SIG-M5 (cell line): ENCODE measurements around the gene MECR.

Experiments
- DNase-seq: peaks from one replicate; lab custom pipeline; 2025; lab: John Stamatoyannopoulos, UW

Gene MECR

DNA sequence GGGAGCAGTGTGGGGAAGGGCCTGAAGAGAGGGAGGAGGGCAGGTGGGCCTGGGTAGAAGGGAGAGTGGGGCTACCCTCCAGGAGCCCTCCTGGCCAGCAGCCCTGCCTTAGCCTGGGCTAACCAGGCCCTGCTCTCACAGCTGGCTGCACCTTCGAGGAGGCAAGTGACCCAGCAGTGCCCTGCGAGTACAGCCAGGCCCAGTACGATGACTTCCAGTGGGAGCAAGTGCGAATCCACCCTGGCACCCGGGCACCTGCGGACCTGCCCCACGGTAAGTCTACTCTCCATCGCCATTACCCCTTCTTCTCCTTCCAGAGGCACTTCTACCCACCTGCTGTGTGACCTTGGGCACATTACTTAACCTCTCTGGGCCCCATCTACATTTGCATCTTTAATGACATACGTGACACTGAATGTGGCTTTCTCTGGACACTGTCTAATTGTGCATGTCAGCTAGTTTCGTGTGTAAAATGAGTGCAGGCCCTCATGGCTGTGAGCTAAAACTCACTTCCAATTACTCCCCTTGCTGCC, 24.5 kb upstream of the MECR start:
- DNase-seq: no peak

GRCh38 chr1:29254346-29254745, 23.6 kb upstream of the MECR start:
- no peak for DNase-seq

GRCh38 chr1:29253180-29253579, 22.4 kb upstream of the MECR start:
- no peak for DNase-seq

DNA sequence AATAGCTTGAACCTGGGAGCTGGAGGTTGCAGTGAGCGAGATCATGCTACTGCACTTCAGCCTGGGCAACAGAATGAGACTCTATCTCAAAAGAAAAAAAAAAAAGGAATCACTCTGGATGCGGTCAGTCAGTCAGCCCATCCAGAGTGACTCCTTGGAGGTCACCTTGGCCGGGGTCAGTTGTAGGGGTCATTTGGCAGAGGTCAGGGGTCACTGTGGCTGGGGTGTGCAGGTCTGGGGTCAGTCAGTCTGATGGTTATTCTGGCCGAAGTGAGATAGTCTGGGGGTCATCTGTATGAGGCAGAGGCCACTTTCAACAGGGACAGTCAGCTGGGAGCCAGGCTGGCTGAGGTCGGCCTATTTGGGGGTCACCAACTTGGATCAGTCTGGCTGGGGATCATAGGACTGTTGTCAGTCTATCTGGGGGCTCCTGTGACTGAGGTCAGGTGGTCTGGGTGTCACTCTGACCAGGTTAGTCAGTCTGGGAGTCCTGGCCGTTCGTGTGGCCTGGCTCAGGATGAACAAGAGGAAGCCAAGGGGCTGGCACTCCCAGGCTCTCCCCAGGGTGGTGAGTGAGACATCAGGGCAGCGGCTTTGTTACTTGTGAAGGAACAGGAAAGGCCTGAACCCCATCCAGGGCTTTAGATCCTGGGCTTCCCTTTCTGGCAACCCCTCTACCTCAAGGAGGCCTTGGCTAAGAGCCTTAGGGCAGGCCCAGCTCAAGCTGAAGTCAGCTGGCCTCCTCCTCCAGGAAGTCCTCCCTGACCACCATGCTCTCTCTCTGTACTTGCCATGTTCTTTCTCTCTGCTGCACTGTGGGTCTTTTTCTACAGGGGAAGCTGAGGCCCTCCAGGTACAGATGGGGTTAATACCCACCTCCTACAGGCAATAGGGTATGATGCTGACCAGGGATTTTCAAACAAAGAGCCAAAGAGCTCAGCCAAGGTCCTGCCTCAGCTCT, 20.7 kb upstream of the MECR start:
- DNase-seq: no peak

DNA sequence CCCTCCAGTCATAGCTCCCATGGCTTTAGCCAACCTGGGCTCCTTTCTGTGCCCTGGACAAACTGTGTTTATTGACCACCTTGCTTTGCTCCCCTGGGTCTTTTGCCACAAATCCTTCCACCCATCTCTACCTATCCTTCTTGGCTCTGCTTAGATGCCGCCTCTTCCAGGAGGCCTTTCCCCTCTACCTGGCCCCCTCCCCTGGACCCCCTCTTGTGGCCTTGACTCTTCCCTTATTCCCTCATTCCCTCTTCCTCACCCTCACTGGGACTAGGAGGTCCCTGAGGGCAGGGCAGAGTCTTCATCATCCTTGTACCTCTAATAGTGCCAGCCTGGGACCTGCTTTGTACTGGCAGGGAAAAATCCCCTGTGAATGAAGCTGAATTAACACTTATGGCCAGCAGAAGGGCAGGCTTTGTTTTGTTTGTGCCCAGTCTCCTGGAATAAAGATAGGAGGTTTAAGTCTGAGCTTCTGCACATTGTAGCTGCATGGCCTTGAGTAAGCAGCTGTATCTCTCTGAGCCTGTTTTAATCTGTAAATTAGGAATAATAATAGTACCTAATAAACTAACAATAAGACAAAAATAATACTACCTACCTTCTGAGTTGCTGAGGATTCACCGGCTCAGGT, 19.3 kb upstream of the MECR start:
- DNase-seq: no peak

DNA sequence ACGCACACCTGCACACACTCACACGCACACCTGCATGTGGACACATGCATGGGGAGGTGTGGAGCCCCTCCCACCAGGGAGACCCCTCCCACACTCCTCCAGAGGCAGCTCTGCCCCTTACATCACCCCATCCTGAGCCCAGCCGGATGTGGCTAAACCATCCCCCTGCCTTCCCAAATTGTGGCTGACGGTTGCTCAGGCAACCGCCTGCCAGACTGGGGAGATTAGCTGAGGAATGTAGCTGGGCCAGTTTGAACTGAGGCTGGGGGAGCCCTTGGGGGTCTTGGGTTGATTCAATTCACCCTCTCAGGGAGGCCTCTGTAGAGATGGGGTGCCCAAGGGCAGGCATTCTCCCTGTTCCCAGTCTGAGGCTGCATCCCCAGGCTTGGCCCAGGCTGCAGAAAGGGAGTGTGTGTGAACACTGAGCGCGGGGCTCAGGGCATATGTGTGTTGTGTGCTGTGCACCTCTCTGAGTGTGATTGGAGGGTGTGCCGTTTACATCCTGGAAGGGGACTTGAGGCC, 18.5 kb upstream of the MECR start:
- no peak for DNase-seq

- DNase-seq: no peak
Observed at GRCh38 chr1:29248409-29248808, 17.7 kb upstream of the MECR start.

GRCh38 chr1:29247571-29248273, 17.0 kb upstream of the MECR start:
- DNase-seq: no peak

DNA sequence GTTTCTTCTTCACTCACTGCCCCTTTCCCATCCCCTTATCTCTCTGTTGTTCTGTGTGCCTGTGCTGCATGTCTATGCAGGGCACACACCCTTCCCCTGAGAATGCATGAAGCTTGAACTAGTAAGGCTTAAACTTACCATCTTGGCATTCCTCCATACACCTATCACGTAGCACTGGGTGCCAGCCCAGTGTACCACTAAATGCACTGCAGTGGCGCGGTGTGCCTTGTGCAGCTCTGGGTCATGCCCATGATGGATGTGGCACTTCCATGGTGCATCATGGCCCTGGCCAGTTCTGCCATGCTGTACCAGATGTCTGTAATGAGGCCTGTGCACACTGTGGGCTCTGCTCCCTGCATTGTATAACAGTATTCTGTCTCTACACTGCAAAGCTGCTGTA, 16.3 kb upstream of the MECR start:
- DNase-seq: no peak

DNA sequence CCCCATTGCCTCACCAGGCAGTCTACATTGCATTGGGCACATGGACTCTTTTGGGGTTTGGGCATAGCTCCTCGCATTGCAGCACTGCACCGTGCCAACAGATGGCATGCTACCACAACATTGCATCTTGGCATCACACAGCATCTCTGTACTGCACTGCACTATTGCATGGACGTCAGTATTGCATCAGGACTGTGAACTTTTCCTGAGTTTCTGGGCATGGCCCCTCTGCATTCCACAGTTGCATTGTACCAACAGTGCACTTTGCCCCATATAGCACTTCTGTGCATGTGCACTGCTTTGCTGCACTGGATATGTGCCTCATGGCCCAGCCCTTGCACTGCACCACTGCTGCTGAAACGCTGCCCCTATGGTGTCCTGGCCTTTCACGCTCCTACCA, 15.1 kb upstream of the MECR start:
- no peak for DNase-seq

GRCh38 chr1:29245261-29245660, 14.5 kb upstream of the MECR start:
- no peak for DNase-seq

GRCh38 chr1:29243871-29244200, 13.1 kb upstream of the MECR start:
- DNase-seq: no peak

DNA sequence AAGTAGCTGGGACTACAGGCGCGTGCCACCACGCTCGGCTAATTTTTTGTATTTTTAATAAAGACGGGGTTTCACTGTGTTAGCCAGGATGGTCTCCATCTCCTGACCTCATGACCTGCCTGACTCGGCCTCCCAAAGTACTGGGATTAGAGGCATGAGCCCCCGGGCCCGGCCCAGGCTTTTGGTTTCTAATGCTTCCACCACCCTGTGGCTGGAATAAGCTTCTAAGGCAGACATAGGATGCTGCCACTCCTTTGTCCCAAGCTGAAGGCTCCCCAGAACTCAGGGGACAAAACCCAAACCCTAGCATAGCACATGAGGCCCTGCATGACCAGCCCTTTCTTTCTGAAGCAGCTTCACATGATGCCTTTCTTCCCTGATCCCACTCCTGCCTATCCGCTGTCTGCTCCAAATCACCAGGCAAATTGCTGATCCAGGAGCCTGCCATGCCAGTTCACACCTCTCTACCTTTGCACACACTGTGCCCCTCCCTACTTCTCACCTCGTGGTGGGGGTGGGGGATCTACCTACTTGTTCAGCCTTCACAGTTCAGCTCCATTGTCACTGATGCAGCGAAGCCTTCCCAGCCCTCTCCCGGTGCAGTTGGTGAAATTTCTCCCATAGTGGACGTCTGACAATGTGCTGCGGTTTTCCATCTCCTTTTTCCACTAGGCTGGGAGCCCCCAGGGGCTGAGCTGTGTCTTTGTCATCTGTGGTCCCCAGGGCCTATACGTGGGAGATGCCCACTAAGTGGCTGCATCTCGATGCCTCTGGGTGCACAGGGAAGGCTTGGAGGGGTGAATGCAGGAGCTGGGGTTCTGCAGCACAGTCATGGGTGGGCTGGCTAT, 12.5 kb upstream of the MECR start:
- no peak for DNase-seq

GRCh38 chr1:29240986-29241385, 10.3 kb upstream of the MECR start:
- no peak for DNase-seq

- no peak for DNase-seq
Observed at GRCh38 chr1:29240400-29240837, 9.7 kb upstream of the MECR start.

GRCh38 chr1:29239142-29239541, 8.4 kb upstream of the MECR start:
- DNase-seq: no peak

GRCh38 chr1:29238620-29239002, 7.9 kb upstream of the MECR start:
- no peak for DNase-seq

- DNase-seq: no peak
Observed at GRCh38 chr1:29237852-29238619, 7.3 kb upstream of the MECR start.

DNA sequence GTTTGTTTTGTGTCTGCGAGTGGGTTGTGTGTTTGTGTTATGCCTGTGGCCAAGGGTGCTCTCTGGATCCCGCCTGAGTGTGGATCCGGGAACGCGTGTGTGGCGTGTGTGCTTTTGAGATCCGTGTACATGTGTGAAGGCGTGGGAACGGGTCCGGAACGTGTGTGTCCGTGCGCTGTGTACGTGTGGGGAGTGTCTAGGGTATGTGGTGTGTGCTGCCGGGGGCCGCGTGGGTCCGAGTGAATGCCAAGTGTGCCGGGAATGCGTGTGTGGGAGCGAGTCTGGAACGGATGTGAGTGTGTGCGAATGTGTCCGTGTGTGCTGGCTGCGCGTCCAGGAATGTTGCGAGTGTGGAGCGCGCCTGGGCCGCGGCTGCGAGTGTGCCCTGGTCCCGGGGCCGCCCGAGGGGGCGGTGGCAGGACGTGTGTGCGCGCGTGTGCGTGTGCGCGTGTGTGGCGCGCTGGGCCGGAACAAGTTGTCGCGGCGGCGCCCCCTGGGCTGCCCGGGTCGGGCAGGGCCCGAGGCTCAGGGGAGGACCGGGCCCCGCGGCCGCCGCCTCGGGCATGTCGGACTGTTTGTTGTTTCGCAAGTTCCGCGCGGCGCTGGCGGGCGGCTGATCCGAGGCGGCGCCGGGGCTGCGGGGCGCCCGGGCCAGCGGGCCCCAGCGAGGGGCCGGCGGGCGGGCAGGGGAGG, 6.5 kb upstream of the MECR start:
- DNase-seq: no peak

- DNase-seq: no peak
Observed at GRCh38 chr1:29236712-29237128, 6.0 kb upstream of the MECR start.
